GM18868 (cell line): ENCODE measurements around the gene ITGB2.

Experiments
- ATAC-seq: cut with Tn5 transposase; IDR thresholded peaks from one replicate; pipeline ENCODE4 v1.9.1; 2021; ENCODE audit warnings: mild to moderate bottlenecking, moderate library complexity; ENCODE audit not compliant: unreplicated experiment

ITGB2 gene

GRCh38 chr21:44871576-44872269, 49.0 kb downstream of the ITGB2 start:
- no peak for ATAC-seq

- no peak for ATAC-seq
Observed at GRCh38 chr21:44870748-44871495, 49.8 kb downstream of the ITGB2 start.

- ATAC-seq, result no peak
Observed at GRCh38 chr21:44869781-44870747, 50.6 kb downstream of the ITGB2 start.

- ATAC-seq, result no peak
Observed at GRCh38 chr21:44868707-44869106, 52.0 kb downstream of the ITGB2 start.

- no peak for ATAC-seq
Observed at GRCh38 chr21:44867999-44868700, 52.5 kb downstream of the ITGB2 start.

- no peak for ATAC-seq
Observed at GRCh38 chr21:44867464-44867863, 53.2 kb downstream of the ITGB2 start.

GRCh38 chr21:44866780-44867179, 53.9 kb downstream of the ITGB2 start:
- no peak for ATAC-seq

- peak; percentile 72 for ATAC-seq
Observed at GRCh38 chr21:44865561-44866280, 55.0 kb downstream of the ITGB2 start.

GRCh38 chr21:44862869-44863685, 57.6 kb downstream of the ITGB2 start:
- ATAC-seq, result no peak

GRCh38 chr21:44858791-44859190, 61.9 kb downstream of the ITGB2 start:
- no peak for ATAC-seq

- no peak for ATAC-seq
Observed at GRCh38 chr21:44858291-44858690, 62.4 kb downstream of the ITGB2 start.

GRCh38 chr21:44857127-44857892, 63.4 kb downstream of the ITGB2 start:
- ATAC-seq, result no peak

GRCh38 chr21:44856131-44856530, 64.6 kb downstream of the ITGB2 start:
- ATAC-seq, result no peak

- ATAC-seq, result no peak
Observed at GRCh38 chr21:44855572-44855971, 65.1 kb downstream of the ITGB2 start.

- no peak for ATAC-seq
Observed at GRCh38 chr21:44854664-44855446, 65.8 kb downstream of the ITGB2 start.

- no peak for ATAC-seq
Observed at GRCh38 chr21:44854391-44854663, 66.4 kb downstream of the ITGB2 start.

- ATAC-seq, result no peak
Observed at GRCh38 chr21:44853601-44854390, 66.9 kb downstream of the ITGB2 start.
